Head of caudate nucleus (tissue), 42 donors: ENCODE results near the gene SPATA31C1.
"Not testable (repeated sequence)": the region's sequence is repeated elsewhere in the genome, so short reads cannot be mapped to it uniquely, and the experiment has no call there.

Experiments used
- DNase-seq, 42 donors: peaks; one replicate each; pipeline versions ENCODE4 v3.0.0 to v3.0.0-alpha.2; 2020 to 2021; ENCODE audit warnings: mixed read lengths in 7 of 42
- intact Hi-C: fragments of 100-400 bp; cut with DNase I; formaldehyde crosslinking; loops from one replicate; pipeline ENCODE4 v1.15.0; 2022

Gene SPATA31C1

DNA sequence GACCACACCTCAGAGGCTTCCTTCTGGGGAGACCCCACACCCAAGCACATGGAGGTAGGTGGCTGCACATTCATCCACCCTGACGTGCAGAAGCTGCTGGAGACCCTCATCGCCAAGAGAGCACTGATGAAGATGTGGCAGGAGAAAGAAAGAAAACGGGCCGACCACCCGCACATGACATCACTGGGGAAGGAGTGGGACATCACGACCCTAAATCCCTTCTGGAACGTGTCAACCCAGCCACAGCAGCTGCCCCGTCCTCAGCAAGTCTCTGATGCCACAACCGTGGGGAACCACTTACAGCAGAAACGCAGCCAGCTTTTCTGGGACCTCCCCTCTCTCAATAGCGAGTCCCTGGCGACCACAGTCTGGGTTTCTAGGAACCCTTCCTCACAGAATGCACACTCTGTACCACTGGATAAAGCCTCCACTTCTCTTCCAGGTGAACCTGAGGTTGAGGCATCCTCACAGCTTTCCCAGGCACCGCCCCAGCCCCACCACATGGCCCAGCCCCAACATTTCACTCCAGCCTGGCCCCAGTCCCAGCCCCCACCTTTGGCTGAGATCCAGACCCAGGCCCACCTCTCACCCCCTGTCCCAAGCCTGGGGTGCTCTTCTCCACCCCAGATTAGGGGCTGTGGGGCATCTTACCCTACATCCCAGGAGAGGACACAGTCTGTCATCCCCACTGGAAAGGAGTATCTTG, 32.1 kb upstream of the SPATA31C1 start:
- intact Hi-C loops: no loop called here
- DNase-seq: no peak

DNA sequence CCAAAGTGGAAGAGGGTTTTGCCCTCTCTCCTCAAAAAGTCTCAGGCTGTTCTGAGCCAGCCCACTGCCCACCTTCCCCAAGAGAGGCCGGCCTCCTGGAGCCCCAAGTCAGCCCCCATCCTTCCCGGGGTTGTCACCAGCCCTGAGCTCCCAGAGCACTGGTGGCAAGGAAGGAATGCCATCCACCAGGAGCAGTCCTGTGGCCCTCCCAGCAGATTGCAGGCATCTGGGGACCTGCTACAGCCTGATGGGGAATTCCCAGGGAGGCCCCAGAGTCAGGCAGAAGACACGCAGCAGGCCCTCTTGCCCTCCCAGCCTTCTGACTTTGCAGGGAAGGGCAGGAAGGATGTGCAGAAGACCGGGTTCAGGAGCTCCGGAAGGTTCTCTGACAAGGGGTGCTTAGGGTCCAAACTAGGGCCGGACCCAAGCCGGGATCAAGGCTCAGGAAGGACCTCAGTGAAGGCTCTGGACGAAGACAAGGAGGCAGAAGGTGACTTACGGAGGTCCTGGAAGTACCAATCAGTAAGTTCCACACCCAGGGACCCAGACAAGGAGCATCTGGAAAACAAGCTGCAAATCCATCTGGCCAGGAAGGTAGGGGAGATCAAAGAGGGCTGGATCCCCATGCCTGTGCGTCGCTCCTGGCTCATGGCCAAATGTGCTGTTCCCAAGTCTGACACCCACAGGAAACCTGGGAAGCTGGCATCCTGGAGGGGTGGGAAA, 31.4 kb upstream of the SPATA31C1 start:
- DNase-seq: no peak
- intact Hi-C loops: no loop called here

DNA sequence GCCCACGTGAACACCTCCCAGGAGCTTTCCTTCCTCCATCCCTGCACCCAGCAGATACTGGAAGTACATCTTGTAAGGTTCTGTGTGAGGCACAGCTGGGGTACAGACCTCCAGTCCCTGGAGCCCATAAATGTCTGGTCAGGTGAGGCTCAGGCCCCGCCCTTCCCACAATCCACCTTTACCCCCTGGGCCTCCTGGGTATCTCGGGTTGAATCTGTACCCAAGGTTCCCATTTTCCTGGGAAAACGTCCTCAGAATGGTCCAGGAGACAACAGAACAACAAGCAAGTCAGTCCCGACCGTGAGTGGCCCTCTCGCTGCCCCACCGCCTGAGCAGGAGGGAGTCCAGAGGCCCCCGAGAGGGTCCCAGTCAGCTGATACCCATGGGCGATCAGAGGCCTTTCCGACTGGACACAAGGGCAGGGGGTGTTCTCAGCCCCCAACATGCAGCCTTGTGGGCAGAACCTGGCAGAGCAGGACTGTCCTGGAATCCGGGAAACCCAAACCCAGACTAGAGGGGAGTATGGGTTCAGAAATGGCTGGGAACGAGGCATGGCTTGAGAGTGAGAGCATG, 30.7 kb upstream of the SPATA31C1 start:
- DNase-seq: no peak
- intact Hi-C loops: no loop called here

GRCh38 chr9:87887661-87888480, 29.9 kb upstream of the SPATA31C1 start:
- peak in 1 of 42 donors; percentile 14 for DNase-seq
- intact Hi-C loops: no loop called here

- no peak for DNase-seq
- intact Hi-C loops: no loop called here
Measured at GRCh38 chr9:87888501-87888900, 29.3 kb upstream of the SPATA31C1 start.

- intact Hi-C loops: no loop called here
Measured at GRCh38 chr9:87889065-87889881, 28.5 kb upstream of the SPATA31C1 start.

DNA sequence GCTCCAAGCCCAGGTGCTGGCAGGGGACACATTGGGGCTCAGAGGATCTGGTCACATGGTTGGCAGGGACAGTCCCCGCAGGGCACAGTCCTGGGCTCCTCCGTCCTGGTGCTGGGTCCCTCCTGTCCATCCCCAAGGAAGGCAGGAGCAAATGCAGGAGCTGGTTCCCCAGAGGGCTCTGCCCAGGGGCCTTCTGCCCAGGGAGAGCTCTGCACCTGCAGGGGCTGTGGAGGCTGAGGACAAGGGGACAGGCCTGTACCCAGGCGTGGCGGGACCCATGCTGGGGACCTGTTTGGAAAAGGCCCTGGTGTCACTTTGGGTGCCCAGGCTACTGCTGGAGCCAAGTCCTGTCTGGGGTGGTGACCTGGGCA, 27.9 kb upstream of the SPATA31C1 start:
- intact Hi-C loops: no loop called here
- DNase-seq: no peak

More at GRCh38 chr9:87889065-87889881, 28.5 kb upstream of the SPATA31C1 start:
- no peak for DNase-seq

DNA sequence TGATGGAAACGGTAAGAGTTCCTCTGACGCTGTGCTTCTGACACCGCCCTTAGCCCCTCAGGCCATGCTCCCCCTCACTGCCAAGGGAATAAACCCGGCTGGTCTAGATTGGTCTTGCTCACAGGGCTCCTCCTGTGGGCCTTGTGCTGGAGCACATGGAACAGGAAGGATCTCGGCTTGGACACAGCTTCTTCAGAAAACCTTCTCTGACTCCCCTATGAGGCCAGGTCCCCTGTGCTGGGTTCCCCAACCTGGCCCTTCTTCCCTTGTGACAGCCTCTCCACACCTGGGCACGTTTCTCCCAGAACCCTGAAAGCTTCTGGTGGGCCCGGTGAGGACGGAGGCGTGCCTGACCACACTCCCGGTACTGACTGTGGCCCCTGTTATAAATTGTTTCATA, 26.9 kb upstream of the SPATA31C1 start:
- intact Hi-C loops: no loop called here
- peak in 1 of 42 donors; percentile 21 for DNase-seq

- no peak for DNase-seq
- intact Hi-C loops: no loop called here
Measured at GRCh38 chr9:87891754-87892153, 26.0 kb upstream of the SPATA31C1 start.

- intact Hi-C loops: no loop called here
- DNase-seq: no peak
Measured at GRCh38 chr9:87892956-87893355, 24.8 kb upstream of the SPATA31C1 start.

GRCh38 chr9:87894998-87895625, 22.6 kb upstream of the SPATA31C1 start:
- no peak for DNase-seq
- intact Hi-C loops: no loop called here

GRCh38 chr9:87896891-87897290, 20.9 kb upstream of the SPATA31C1 start:
- intact Hi-C loops: no loop called here

GRCh38 chr9:87898151-87898550, 19.6 kb upstream of the SPATA31C1 start:
- no peak for DNase-seq
- intact Hi-C loops: no loop called here

More at GRCh38 chr9:87896891-87897290, 20.9 kb upstream of the SPATA31C1 start:
- no peak for DNase-seq

- intact Hi-C loops: not testable (repeated sequence)
Measured at GRCh38 chr9:87902371-87902770, 15.4 kb upstream of the SPATA31C1 start.

DNA sequence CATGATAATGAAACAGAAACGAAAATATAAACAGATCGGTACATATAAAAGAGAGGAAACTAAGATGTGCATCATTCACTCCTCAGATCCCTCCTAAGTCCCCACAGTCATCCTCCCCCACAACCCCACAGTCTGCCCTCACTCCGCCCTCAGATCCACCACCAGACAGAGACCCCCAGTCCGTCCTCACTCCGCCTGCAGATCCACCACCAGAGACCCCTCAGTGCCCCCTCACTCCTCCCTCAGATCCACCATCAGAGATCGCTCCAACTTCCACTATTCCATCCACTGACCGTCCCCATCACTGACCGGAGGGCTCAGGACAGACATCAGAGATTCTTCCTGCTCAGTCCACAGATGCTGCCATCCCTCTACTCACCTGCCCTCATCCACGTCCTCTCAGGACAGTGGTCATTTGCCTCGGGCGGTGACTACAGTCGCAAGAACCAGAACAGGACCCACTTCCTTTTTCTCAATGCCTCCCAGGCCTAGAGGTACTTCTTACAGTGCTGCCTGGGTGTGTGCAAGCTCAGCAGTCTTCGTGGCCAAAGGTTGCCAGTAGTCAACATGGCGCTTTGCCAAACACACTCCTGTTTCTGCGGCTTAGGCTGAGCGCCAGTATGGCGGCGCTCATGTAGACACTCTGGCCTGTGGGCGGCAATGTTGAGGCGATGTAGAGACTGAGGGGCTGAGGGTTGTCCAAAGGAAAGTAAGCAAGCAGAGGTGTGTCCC, 8.3 kb upstream of the SPATA31C1 start:
- no peak for DNase-seq
- intact Hi-C loops: no loop called here

More at GRCh38 chr9:87902371-87902770, 15.4 kb upstream of the SPATA31C1 start:
- DNase-seq: not testable (repeated sequence)

DNA sequence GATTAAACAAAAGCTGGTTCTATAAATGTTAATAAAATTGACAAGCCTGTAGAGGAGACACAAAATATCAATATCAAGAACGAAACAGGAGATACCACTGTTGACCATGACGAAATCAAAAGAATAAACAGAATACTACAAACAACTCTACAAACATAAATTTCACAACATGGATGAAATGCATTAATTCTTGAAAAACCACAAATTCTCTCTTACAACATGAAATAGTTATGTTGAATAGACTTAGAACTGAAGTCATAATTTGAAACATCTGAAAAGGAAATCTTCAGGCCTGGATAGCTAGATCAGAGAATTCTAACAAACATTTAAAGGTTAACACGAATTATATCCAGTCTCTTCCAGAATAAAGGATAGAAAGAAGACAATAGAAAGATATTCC, 6.9 kb upstream of the SPATA31C1 start:
- no peak for DNase-seq
- intact Hi-C loops: no loop called here

- DNase-seq, intact Hi-C loops: not testable (repeated sequence)
Measured at GRCh38 chr9:87919013-87919412, 1.3 kb downstream of the SPATA31C1 start.

DNA sequence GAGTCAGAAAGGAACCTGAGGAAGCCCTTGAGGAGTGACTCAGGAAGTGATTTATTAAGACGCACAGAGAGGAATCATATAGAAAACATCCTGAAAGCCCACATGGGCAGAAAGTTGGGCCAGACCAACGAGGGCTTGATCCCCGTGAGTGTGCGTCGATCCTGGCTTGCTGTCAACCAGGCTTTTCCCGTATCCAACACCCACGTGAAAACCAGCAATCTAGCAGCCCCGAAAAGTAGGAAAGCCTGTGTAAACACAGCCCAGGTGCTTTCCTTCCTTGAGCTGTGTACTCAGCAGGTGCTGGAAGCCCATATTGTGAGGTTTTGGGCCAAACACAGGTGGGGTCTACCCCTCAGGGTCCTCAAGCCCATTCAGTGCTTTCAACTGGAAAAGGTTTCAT, 3.8 kb downstream of the SPATA31C1 start:
- DNase-seq, intact Hi-C loops: not testable (repeated sequence)
